Measurements from ENCODE around the gene FBP2.
"Not testable (repeated sequence)": the region's sequence is repeated elsewhere in the genome, so short reads cannot be mapped to it uniquely, and the experiment has no call there.

Gene FBP2

DNA sequence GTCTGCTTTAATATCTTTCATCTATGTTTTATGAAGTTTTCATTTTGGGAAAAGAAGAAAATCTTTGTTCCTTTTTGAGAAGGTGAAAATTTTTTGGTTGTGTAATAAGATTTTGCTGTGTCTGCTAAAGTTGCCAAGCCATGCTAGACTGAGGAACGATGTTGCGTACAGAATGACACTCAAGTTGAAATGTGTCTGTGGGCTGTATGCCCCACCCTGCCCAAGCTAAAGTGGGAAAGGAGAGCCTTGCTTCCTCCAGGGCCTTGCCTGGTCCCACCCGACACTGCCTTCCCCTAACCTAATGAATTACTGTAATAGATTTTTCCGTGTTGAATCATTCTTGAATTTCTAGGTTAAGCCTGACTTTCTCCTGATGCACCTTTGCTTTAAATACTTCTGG is 36.2 kb downstream of the FBP2 start:
- H3K36me3 Mint-ChIP-seq = no peaks in the 10 kb centered on the region
- no peak overlapping the region for H3K4me3 Mint-ChIP-seq
- no peak for ATAC-seq
- H3K27ac Mint-ChIP-seq = no peak overlapping the region
- H3K9me3 Mint-ChIP-seq = no peaks in the 10 kb centered on the region
- no peak for DNase-seq (ENCODE audit: low spot score in 2 of 2)
- no peaks in the 10 kb centered on the region for H3K4me1 Mint-ChIP-seq

- H3K36me3 Mint-ChIP-seq = no peaks in the 10 kb centered on the region
- peak; percentile 92 for ATAC-seq
- H3K9me3 Mint-ChIP-seq = no peaks in the 10 kb centered on the region
These were observed 38.9 kb downstream of the FBP2 start, which contains the start of gene PCAT7 for GRCh38 chr9:94554439-94555331. Gene PCAT7 (plus strand): TSS chr9:94555083.

GRCh38 chr9:94554078-94554438 is 39.6 kb downstream of the FBP2 start:
- no peaks in the 10 kb centered on the region for H3K36me3 Mint-ChIP-seq
- H3K4me1 Mint-ChIP-seq = no peaks in the 10 kb centered on the region
- no peaks in the 10 kb centered on the region for H3K9me3 Mint-ChIP-seq
- ATAC-seq = peak; percentile 36
- no peak overlapping the region for H3K27ac Mint-ChIP-seq
- DNase-seq (ENCODE audit: low spot score in 2 of 2) = no peak
- no peak overlapping the region for H3K4me3 Mint-ChIP-seq

More at GRCh38 chr9:94554439-94555331, 38.9 kb downstream of the FBP2 start, which contains the start of gene PCAT7:
- H3K4me1 Mint-ChIP-seq = no peaks in the 10 kb centered on the region
- H3K27ac Mint-ChIP-seq = no peak within 1 kb of the TSS
- peak; percentile 15 to 55 for DNase-seq (ENCODE audit: low spot score in 2 of 2)
- H3K4me3 Mint-ChIP-seq = no peak within 1 kb of the TSS

- Mint-ChIP-seq H3K4me1 (no peaks in the 10 kb centered on the region), H3K36me3 (no peaks in the 10 kb centered on the region), H3K27ac (no peak overlapping the region), H3K4me3 (no peak overlapping the region), H3K9me3 (no peaks in the 10 kb centered on the region)
- no peak for ATAC-seq
- DNase-seq (ENCODE audit: low spot score in 2 of 2) = no peak
These were observed 40.3 kb downstream of the FBP2 start for GRCh38 chr9:94553029-94553938.

DNA sequence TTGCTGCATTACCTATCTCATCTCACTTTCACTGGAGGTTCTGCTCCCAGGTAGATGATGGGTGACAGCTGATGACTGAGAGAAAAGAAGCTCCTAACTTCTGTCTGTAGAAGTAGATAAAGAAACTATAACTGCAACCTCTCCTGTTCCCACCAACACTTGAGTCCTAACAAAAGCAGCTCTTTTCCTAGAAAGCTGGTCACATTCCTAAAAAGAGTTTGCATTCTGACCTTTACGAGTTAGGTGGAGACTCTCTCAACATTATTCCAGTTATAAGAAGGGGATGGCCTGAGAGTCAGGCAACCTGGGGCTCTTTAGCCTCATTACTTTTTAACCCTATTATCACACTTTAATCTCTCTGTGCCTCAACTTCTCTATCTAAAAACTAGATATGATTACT is 47.7 kb downstream of the FBP2 start:
- Mint-ChIP-seq H3K27ac (no peak overlapping the region), H3K4me3 (no peak overlapping the region), H3K9me3 (no peaks in the 10 kb centered on the region), H3K36me3 (no peaks in the 10 kb centered on the region), H3K4me1 (no peaks in the 10 kb centered on the region)
- ATAC-seq = no peak
- DNase-seq (ENCODE audit: low spot score in 2 of 2) = no peak

- ATAC-seq; H3K9me3 Mint-ChIP-seq; H3K27ac Mint-ChIP-seq; H3K36me3 Mint-ChIP-seq; DNase-seq (ENCODE audit: low spot score in 2 of 2); H3K4me3 Mint-ChIP-seq; H3K4me1 Mint-ChIP-seq: not testable (repeated sequence)
These were observed 49.3 kb downstream of the FBP2 start for GRCh38 chr9:94544335-94544734.

GRCh38 chr9:94538908-94539307 is 54.7 kb downstream of the FBP2 start:
- H3K27ac Mint-ChIP-seq = no peak overlapping the region
- no peaks in the 10 kb centered on the region for H3K36me3 Mint-ChIP-seq
- no peak for DNase-seq (ENCODE audit: low spot score in 2 of 2)
- H3K9me3 Mint-ChIP-seq = no peaks in the 10 kb centered on the region
- H3K4me1 Mint-ChIP-seq = no peaks in the 10 kb centered on the region
- no peak overlapping the region for H3K4me3 Mint-ChIP-seq
- ATAC-seq = no peak

GRCh38 chr9:94534901-94535300 is 58.7 kb downstream of the FBP2 start:
- ATAC-seq (no peak), DNase-seq (ENCODE audit: low spot score in 2 of 2) (no peak)
- Mint-ChIP-seq H3K36me3 (no peaks in the 10 kb centered on the region), H3K4me3 (no peak overlapping the region), H3K27ac (no peak overlapping the region), H3K9me3 (no peaks in the 10 kb centered on the region), H3K4me1 (no peaks in the 10 kb centered on the region)

GRCh38 chr9:94533601-94534000 is 60.0 kb downstream of the FBP2 start:
- Mint-ChIP-seq H3K27ac (no peak overlapping the region), H3K4me1 (no peaks in the 10 kb centered on the region), H3K4me3 (no peak overlapping the region), H3K9me3 (no peaks in the 10 kb centered on the region), H3K36me3 (no peaks in the 10 kb centered on the region)
- ATAC-seq = no peak
- DNase-seq (ENCODE audit: low spot score in 2 of 2) = no peak

GRCh38 chr9:94533155-94533554 is 60.5 kb downstream of the FBP2 start:
- ATAC-seq = no peak
- no peak overlapping the region for H3K4me3 Mint-ChIP-seq
- H3K27ac Mint-ChIP-seq = no peak overlapping the region
- no peaks in the 10 kb centered on the region for H3K9me3 Mint-ChIP-seq
- DNase-seq (ENCODE audit: low spot score in 2 of 2) = no peak
- no peaks in the 10 kb centered on the region for H3K36me3 Mint-ChIP-seq
- no peaks in the 10 kb centered on the region for H3K4me1 Mint-ChIP-seq

DNA sequence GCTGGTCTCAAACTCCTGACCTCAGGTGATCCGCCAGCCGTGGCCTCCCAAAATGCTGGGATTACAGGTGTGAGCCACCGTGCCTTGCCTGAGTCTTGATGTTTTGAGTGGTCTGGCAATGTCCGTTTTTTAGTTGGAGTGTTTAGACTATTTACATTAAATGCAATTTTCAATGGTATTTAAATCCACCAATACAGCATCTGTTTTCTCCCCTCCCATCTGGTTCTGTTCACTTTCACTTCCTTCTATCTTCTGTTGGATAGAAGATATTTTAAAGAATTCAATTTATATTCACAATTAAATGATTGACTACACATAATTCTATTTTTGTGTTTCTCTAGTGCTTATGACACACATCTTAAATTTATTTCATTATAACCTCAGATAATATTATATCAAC is 64.7 kb downstream of the FBP2 start:
- no peaks in the 10 kb centered on the region for H3K9me3 Mint-ChIP-seq
- ATAC-seq = no peak
- no peak for DNase-seq (ENCODE audit: low spot score in 2 of 2)
- H3K4me3 Mint-ChIP-seq = no peak overlapping the region
- no peaks in the 10 kb centered on the region for H3K36me3 Mint-ChIP-seq
- no peaks in the 10 kb centered on the region for H3K4me1 Mint-ChIP-seq
- H3K27ac Mint-ChIP-seq = no peak overlapping the region

- Mint-ChIP-seq H3K27ac (no peak overlapping the region), H3K36me3 (no peaks in the 10 kb centered on the region), H3K4me1 (no peaks in the 10 kb centered on the region), H3K4me3 (no peak overlapping the region), H3K9me3 (no peaks in the 10 kb centered on the region)
- ATAC-seq = no peak
- DNase-seq (ENCODE audit: low spot score in 2 of 2) = no peak
These were observed 66.7 kb downstream of the FBP2 start for GRCh38 chr9:94526951-94527350.

GRCh38 chr9:94526271-94526670 is 67.4 kb downstream of the FBP2 start:
- DNase-seq (ENCODE audit: low spot score in 2 of 2) (no peak), ATAC-seq (no peak)
- H3K4me1 Mint-ChIP-seq = no peaks in the 10 kb centered on the region
- H3K9me3 Mint-ChIP-seq = no peaks in the 10 kb centered on the region
- H3K27ac Mint-ChIP-seq = no peak overlapping the region
- H3K4me3 Mint-ChIP-seq = no peak overlapping the region
- H3K36me3 Mint-ChIP-seq = no peaks in the 10 kb centered on the region

DNA sequence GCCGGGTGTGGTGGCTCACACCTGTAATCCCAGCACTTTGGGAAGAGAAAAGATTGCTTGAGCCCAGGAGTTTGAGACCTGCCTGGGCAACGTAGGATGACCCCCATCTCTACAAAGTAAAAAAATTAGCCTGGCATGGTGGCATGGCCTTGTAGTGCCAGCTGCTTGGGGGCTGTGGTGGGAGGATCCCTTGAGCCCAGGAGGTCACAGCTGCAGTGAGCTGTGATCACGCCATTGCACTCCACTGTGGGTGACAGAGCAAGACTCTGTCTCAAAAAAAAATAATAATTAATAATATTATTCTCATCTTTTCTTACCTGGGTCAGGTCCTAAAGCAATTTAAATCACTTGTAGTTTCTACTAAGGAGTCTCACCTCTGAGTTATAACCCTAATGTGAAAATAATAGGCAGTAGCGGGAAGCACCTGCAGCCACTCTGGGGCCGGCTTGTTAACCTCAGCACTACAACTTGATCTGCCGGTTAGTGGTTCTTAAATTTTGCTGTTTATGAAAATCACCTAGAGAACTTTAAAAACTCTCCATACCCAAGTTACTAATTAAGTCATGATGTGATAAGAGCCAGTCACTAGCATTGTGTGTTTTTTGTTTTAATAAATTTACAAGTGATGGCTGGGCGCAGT is 68.1 kb downstream of the FBP2 start:
- DNase-seq (ENCODE audit: low spot score in 2 of 2) (no peak), ATAC-seq (no peak)
- Mint-ChIP-seq H3K9me3 (no peaks in the 10 kb centered on the region), H3K4me3 (no peak overlapping the region), H3K36me3 (no peaks in the 10 kb centered on the region), H3K4me1 (no peaks in the 10 kb centered on the region), H3K27ac (no peak overlapping the region)

DNA sequence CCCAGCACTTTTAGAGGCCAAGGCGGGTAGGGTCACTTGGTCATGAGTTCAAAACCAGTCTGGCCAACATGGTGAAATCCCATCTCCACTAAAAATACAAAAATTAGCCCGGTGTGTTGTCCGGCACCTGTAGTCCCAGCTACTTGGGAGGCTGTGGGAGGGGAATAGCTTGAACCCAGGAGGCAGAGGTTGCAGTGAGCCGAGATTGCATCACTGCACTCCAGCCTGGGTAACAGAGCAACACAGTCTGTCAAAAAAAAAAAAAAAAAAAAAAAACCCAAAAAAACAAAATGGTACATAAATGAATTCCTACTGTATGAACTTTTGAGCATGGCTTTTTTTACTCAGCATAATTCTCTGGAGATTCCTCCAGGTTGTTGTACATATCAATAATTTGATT is 76.4 kb downstream of the FBP2 start:
- H3K4me1 Mint-ChIP-seq = no peaks in the 10 kb centered on the region
- no peaks in the 10 kb centered on the region for H3K36me3 Mint-ChIP-seq
- no peak overlapping the region for H3K4me3 Mint-ChIP-seq
- ATAC-seq = no peak
- no peak overlapping the region for H3K27ac Mint-ChIP-seq
- no peaks in the 10 kb centered on the region for H3K9me3 Mint-ChIP-seq
- DNase-seq (ENCODE audit: low spot score in 2 of 2) = no peak

All from stimulated activated effector memory CD8-positive, alpha-beta T cell treated with anti-CD3 and anti-CD28 coated beads, Interleukin-12 subunit alpha, Interleukin-12 subunit beta, amount 100 ng/mL, for 72 hours (primary cell).